Muscle of back (tissue), 11 donors: Measurements from ENCODE around the gene MZF1. TPM values are rescaled to one million over a fixed set of nuclear protein-coding genes. Genes with fewer than 3 reads are reported as not detected.

Source experiments
- DNase-seq, 3 donors: peaks; one replicate each; pipeline versions ENCODE4 v3.0.0 to v3.0.0-alpha.2; 2013
- polyA plus RNA-seq, 10 donors: library from polyadenylated mRNA; unstranded; fragments of 120-200 nt; gene quantifications; one replicate each; pipeline ENCODE4 v1.2.1, GENCODE V29; 2013; ENCODE audit not compliant: insufficient read length in 10 of 10

The MZF1 gene
- polyA plus RNA-seq, 10 donors: 9.6 to 25.7 (median 14.2) TPM

GRCh38 chr19:58572026-58572817, 913 bp downstream of the MZF1 start:
- no peak for DNase-seq

- DNase-seq: no peak
Measured at GRCh38 chr19:58571575-58571947, 1.6 kb downstream of the MZF1 start.

- DNase-seq: no peak
Measured at GRCh38 chr19:58570770-58571574, 2.2 kb downstream of the MZF1 start.

GRCh38 chr19:58569943-58570670, 3.0 kb downstream of the MZF1 start:
- DNase-seq: no peak

- no peak for DNase-seq
Measured at GRCh38 chr19:58569191-58569942, 3.8 kb downstream of the MZF1 start.

GRCh38 chr19:58568453-58569130, 4.5 kb downstream of the MZF1 start:
- no peak for DNase-seq

GRCh38 chr19:58566989-58567388, 6.1 kb downstream of the MZF1 start:
- DNase-seq: no peak

- no peak for DNase-seq
Measured at GRCh38 chr19:58563823-58564222, 9.3 kb downstream of the MZF1 start.

GRCh38 chr19:58563034-58563573, 10.0 kb downstream of the MZF1 start:
- no peak for DNase-seq

- DNase-seq: peak in 2 of 3 donors; percentile 52 to 83
Measured at GRCh38 chr19:58562122-58563033, 10.8 kb downstream of the MZF1 start.

GRCh38 chr19:58561373-58562121, 11.6 kb downstream of the MZF1 start:
- no peak for DNase-seq

- DNase-seq: no peak
Measured at GRCh38 chr19:58560921-58561320, 12.2 kb downstream of the MZF1 start.

GRCh38 chr19:58560007-58560887, 12.9 kb downstream of the MZF1 start:
- DNase-seq: no peak

- peak; percentile 91 to 97 (median 95) for DNase-seq
Measured at GRCh38 chr19:58559275-58560006, 13.7 kb downstream of the MZF1 start.

- DNase-seq: peak; percentile 99 to 100 (median 99)
Measured at GRCh38 chr19:58558623-58559274, 14.4 kb downstream of the MZF1 start.

GRCh38 chr19:58558066-58558622, 15.0 kb downstream of the MZF1 start, which contains the start of gene UBE2M:
Gene UBE2M, minus strand, starts transcription at chr19:58558611. Its CDS starts 230 bp downstream, at chr19:58558381.
- DNase-seq: no peak
